VCaP (cell line): ENCODE measurements around the gene NAA11.

Source experiments
- H3K27ac ChIP-seq: fragments of 450-650 bp; 2 replicates; pipeline ENCODE4 v1.5.1; 2017
- TF ChIP-seq, protein P1 (sequence below): fragments of 450-650 bp; conservative IDR thresholded peaks from 2 replicates; pipeline ENCODE4 v1.5.1; 2017; ENCODE audit warnings: mild to moderate bottlenecking, moderate library complexity

NAA11 gene

DNA sequence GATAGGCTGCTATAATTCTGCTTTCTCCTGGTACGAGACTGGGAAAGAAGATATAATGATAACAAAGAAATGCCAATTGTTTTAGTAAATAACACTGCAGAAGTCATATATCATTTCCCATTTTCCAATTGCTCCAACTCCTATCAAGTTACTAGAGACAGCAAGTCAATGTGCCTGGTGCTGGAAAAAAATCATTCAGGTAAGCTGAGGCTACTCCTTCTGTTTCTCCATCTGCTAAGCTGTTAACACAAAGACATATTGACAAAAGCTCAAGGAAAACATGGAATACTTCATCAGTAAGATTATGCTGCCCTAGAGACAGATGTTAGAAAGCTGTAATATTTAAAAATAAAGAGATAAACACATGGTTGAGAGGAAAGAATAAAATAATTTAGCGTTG, 10.0 kb downstream of the NAA11 start:
- H3K27ac ChIP-seq: no peak overlapping the region
- TF ChIP-seq, protein P1, sequence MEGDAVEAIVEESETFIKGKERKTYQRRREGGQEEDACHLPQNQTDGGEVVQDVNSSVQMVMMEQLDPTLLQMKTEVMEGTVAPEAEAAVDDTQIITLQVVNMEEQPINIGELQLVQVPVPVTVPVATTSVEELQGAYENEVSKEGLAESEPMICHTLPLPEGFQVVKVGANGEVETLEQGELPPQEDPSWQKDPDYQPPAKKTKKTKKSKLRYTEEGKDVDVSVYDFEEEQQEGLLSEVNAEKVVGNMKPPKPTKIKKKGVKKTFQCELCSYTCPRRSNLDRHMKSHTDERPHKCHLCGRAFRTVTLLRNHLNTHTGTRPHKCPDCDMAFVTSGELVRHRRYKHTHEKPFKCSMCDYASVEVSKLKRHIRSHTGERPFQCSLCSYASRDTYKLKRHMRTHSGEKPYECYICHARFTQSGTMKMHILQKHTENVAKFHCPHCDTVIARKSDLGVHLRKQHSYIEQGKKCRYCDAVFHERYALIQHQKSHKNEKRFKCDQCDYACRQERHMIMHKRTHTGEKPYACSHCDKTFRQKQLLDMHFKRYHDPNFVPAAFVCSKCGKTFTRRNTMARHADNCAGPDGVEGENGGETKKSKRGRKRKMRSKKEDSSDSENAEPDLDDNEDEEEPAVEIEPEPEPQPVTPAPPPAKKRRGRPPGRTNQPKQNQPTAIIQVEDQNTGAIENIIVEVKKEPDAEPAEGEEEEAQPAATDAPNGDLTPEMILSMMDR: no peak

DNA sequence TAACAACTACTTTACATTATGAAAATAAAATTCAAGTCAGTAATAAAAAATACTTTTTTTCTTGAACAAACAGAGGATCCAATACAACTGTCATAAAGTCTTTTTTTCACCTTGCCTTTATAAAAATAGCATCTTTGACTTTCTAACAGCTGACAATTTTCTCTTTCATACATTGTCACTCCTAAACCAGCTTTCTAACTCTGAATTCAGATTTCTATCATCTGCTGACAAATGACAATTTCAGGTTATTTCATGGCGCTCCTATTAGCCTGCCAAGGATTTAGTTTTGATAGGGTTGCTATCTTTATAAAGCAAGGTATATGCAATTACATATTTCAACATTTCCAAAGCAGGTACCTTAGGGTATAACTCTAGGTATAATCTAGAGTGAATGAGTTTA, 14.6 kb downstream of the NAA11 start:
- no peak overlapping the region for H3K27ac ChIP-seq
- TF ChIP-seq, protein P1: no peak

DNA sequence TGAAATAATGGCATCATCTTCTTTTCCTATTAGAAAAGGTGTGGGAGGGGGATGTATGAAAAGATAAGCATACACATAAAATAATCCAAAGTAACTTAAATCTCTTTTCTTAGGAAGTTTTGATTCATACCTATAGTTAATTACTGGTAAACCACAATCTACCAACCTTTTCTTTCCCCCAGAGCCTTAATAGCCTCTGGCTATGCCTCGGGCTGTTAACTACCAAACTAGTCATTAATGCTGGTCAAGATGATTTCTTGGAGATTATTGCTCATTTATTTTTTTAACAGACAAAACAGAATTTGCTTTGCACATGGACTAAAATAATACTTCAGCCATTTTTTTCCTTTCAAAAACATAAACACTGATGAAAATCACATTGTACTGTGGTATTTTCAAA, 16.9 kb downstream of the NAA11 start:
- TF ChIP-seq, protein P1: no peak
- no peak overlapping the region for H3K27ac ChIP-seq

DNA sequence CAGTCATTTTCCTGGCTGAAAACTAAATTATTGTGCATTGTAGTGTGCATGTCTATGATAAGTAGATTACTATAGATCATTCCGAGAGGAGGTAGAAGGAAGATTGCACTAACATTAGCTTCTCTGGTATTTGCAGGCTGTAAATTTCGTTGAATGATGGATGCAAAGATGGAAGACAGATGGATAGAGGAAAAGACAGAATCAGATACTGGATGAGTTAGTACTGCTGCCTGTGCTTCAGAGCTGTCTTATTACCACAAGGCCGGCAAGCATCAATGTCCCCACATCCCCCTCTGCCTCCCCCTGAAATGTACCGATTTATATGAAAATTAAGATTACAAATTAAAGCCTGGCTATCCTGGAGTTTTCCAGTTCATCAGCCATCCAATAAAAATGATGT, 17.7 kb downstream of the NAA11 start:
- H3K27ac ChIP-seq: no peak overlapping the region
- TF ChIP-seq, protein P1: no peak

DNA sequence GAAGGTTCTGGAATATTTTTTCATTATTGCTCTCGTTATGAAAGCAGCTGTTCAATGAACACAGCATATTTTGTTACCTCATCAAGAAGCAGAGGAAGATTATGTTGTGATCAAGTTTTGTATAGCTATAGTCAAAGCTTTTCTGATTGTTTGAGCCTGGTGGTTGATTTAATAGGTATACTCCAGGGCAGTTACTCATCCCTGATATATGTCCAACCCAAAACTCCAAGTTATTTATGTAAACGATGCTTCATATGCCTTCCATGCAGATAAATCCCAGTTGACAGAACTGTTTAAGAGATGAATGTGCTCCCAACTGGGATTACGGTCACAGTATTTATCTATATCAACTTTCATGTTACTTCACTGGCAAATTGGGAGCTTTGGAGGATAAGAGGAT, 19.1 kb downstream of the NAA11 start:
- H3K27ac ChIP-seq: no peak overlapping the region
- TF ChIP-seq, protein P1: no peak

DNA sequence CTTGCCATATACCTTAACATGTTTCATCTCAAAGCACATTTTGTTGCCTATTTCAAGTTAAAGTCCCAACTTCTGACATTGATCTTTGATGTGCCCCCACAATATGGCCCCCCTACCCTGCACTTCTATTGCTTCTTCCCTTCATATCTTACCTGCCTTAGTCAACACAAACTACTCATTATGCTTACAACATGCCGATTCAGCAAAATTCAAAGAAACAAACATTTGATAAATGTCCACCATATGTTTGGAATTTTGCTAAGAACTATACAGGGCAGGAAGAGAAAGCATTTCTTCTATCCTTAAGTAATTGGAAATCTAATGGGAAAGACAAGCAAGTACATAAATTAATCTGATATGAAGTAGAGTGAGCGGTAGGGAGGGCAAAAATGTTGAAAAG, 25.6 kb downstream of the NAA11 start:
- no peak overlapping the region for H3K27ac ChIP-seq
- TF ChIP-seq, protein P1: no peak

DNA sequence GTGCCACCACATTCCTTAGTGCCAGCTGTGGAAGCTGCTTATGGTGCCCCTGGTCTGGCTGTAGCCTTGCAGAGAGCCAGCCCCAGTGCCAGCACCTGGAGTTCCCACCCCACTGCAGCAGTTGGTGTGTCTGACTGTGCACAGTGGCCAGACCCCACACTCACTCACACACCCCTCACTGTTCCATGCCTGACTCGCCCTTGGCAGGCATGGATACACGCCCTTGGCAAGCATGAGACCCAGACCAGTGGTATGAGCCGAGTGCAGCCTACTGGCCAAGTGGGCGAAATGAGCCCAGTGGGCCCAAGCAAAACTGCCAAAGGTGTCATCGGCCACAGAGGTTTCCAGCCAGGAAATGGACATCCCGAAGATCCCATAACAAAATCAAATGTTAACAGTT, 27.4 kb downstream of the NAA11 start:
- no peak overlapping the region for H3K27ac ChIP-seq
- TF ChIP-seq, protein P1: no peak

DNA sequence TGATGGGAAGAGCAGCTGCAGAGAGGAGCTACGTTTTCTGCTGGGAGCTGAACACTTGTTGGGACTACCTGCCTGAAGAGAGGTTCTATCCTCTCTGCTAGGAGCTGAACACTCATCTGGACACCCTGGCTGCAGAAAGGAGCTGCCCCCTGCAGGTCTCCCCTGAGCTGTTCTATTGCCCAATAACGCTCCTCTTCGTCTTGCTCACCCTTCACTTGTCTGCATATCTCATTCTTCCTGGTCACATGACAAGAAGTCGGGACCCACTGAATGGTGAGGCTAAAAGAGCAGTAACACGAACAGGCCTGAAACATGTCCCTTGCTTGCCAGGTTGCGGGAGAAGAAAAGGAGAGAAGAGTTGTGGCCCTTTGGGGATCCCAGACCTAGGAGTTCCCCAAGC, 27.8 kb downstream of the NAA11 start:
- H3K27ac ChIP-seq: no peak overlapping the region
- TF ChIP-seq, protein P1: no peak
